Tongue (tissue), 2 donors: Measurements from ENCODE around the gene NDUFB2. TPM values are rescaled to one million over a fixed set of nuclear protein-coding genes. Genes with fewer than 3 reads are reported as not detected.
"Not testable (repeated sequence)": the region's sequence is repeated elsewhere in the genome, so short reads cannot be mapped to it uniquely, and the experiment has no call there.

ENCODE experiments used
- DNase-seq: peaks from one replicate; pipeline ENCODE4 v3.0.0-alpha.2; 2015
- total RNA-seq: library from RNA; depleted of rRNA; stranded (reverse); fragments of >200 nt; gene quantifications from one replicate; pipeline ENCODE4 v1.2.3, GENCODE V29; 2014

The NDUFB2 gene
- 368 TPM for total RNA-seq

- peak; percentile 92 for DNase-seq
These were observed at the start of gene NDUFB2 for GRCh38 chr7:140696680-140697446. TSS of gene NDUFB2 (plus strand) at chr7:140696708. CDS start at chr7:140696745, 37 bp downstream.

GRCh38 chr7:140646931-140647647 is 49.4 kb upstream of the NDUFB2 start:
- DNase-seq, result peak; percentile 70

- no peak for DNase-seq
These were observed 46.8 kb upstream of the NDUFB2 start for GRCh38 chr7:140649556-140650205.

- DNase-seq, result no peak
These were observed 46.1 kb upstream of the NDUFB2 start for GRCh38 chr7:140650367-140650766.

- peak; percentile 94 for DNase-seq
These were observed 43.0 kb upstream of the NDUFB2 start for GRCh38 chr7:140653319-140654108.

- DNase-seq, result no peak
These were observed 42.5 kb upstream of the NDUFB2 start for GRCh38 chr7:140654109-140654387.

- no peak for DNase-seq
These were observed 41.8 kb upstream of the NDUFB2 start for GRCh38 chr7:140654661-140655060.

- DNase-seq, result no peak
These were observed 40.7 kb upstream of the NDUFB2 start for GRCh38 chr7:140655511-140656408.

- DNase-seq, result peak; percentile 76
These were observed 39.7 kb upstream of the NDUFB2 start for GRCh38 chr7:140656548-140657515.

GRCh38 chr7:140657891-140658290 is 38.6 kb upstream of the NDUFB2 start:
- DNase-seq, result no peak

- DNase-seq, result no peak
These were observed 36.7 kb upstream of the NDUFB2 start for GRCh38 chr7:140659856-140660255.

- no peak for DNase-seq
These were observed 35.4 kb upstream of the NDUFB2 start for GRCh38 chr7:140661124-140661523.

GRCh38 chr7:140662938-140663337 is 33.6 kb upstream of the NDUFB2 start:
- not testable (repeated sequence) for DNase-seq

GRCh38 chr7:140667476-140667875 is 29.0 kb upstream of the NDUFB2 start:
- no peak for DNase-seq

- no peak for DNase-seq
These were observed 27.9 kb upstream of the NDUFB2 start for GRCh38 chr7:140668641-140669040.

GRCh38 chr7:140669352-140669751 is 27.2 kb upstream of the NDUFB2 start:
- no peak for DNase-seq

- not testable (repeated sequence) for DNase-seq
These were observed 26.6 kb upstream of the NDUFB2 start for GRCh38 chr7:140669862-140670261.

GRCh38 chr7:140670343-140670935 is 26.1 kb upstream of the NDUFB2 start:
- DNase-seq, result no peak

GRCh38 chr7:140671966-140672365 is 24.5 kb upstream of the NDUFB2 start:
- no peak for DNase-seq
